Activated T-cell treated with anti-CD3 and anti-CD28 coated beads, Interleukin-2, amount 50 U/mL, for 24 hours (primary cell): ENCODE results near the gene TIMM9.
A peak's percentile ranks its signal among the peaks of the same experiment; 100 is the strongest.

Experiments used
- DNase-seq: peaks from one replicate; pipeline ENCODE4 v3.0.0-alpha.2; 2020
- H3K27ac Mint-ChIP-seq: 2 replicates; pipeline ENCODE4 v1.8.0; 2020; ENCODE audit warnings: mild to moderate bottlenecking, mixed read lengths
- H3K27me3 Mint-ChIP-seq: 2 replicates; pipeline ENCODE4 v1.8.0; 2020; ENCODE audit warnings: mixed read lengths
- H3K36me3 Mint-ChIP-seq: 2 replicates; pipeline ENCODE4 v1.8.0; 2020; ENCODE audit warnings: low read depth, mixed read lengths
- H3K4me1 Mint-ChIP-seq: 2 replicates; pipeline ENCODE4 v1.8.0; 2020; ENCODE audit warnings: low read depth, mixed read lengths
- H3K4me3 Mint-ChIP-seq: 2 replicates; pipeline ENCODE4 v1.8.0; 2020; ENCODE audit warnings: mild to moderate bottlenecking, moderate library complexity, mixed read lengths
- H3K9me3 Mint-ChIP-seq: 2 replicates; pipeline ENCODE4 v1.8.0; 2020; ENCODE audit warnings: mixed read lengths

TIMM9 gene, protein sequence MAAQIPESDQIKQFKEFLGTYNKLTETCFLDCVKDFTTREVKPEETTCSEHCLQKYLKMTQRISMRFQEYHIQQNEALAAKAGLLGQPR

DNA sequence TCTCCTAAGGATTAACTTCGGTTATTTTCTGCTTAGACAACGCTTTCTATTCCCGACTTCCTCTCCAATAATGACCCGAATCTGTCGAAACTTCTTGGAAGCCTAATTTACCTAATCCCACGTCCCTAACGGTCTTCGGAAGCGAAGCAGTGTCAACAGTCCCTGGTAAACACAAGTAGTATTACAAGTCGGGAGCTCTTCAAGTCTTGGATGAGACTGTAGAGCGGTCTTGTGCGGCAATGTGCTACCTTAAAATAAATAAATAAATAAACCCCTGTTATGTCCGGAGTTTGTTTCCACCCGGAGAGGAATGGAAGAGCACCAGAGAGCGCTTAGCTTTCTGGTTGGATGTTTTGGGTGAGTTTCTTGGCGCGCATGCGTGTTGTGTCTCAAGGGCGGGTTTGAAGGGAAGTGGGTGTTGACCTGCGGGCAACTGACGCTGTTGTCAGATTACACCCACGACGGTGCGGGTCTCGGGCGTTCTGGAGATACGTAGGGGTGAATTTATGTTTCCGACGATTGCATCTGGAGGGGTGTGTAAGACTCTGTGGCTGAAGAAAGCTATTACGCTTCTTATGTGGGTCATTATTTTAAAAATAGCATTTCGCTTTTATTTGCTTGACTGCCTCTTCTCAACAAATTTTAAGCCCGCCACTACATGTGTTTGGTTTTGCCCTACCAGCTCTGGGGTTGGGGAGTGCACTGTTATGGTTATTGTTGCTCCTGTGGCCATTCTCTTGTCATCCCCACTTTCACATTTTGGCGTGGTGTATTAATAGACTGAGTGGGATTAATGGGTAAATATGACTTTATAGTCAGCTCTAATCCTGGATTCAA lies at the start of gene TIMM9, which contains the start of gene KIAA0586:
Gene TIMM9 (minus strand): TSS at position 251 of the 837 bp plus-strand sequence. CDS start 15,586 bp downstream, outside the sequence.
Gene KIAA0586 (plus strand): TSS at position 439 of the 837 bp plus-strand sequence. CDS start 546 bp downstream, outside the sequence.
- Mint-ChIP-seq H3K4me1 (peaks cover 56% of the 10 kb centered on the region), H3K27me3 (no peaks in the 10 kb centered on the region), H3K27ac (peak within 1 kb of the TSS; percentile 99), H3K36me3 (peaks cover 62% of the 10 kb centered on the region), H3K9me3 (no peaks in the 10 kb centered on the region), H3K4me3 (peak within 1 kb of the TSS; percentile 94)
- peak; percentile 93 for DNase-seq

DNA sequence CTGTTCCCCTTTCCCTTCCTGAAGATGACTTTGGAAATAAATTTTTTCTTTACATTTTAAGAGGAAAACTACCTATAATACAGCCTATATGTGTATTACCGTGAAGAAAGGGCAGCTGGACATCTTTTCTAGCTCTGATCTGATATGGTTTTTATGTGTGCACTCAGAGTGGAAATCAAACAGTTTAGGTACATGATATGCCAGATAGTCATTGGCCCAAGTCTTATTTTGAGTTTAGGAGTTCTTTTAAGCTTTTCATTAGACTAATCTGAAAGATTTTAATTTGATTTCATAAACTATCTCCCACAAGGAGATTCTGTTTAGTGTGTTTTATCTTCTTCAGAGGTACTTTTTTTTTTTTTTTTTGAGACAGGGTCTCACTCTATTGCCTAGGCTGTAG lies 49.0 kb upstream of the TIMM9 start:
- no peak overlapping the region for H3K27ac Mint-ChIP-seq
- peaks cover 72% of the 10 kb centered on the region for H3K36me3 Mint-ChIP-seq
- no peaks in the 10 kb centered on the region for H3K4me1 Mint-ChIP-seq
- H3K27me3 Mint-ChIP-seq = no peaks in the 10 kb centered on the region
- no peak overlapping the region for H3K4me3 Mint-ChIP-seq
- no peaks in the 10 kb centered on the region for H3K9me3 Mint-ChIP-seq
- no peak for DNase-seq

DNA sequence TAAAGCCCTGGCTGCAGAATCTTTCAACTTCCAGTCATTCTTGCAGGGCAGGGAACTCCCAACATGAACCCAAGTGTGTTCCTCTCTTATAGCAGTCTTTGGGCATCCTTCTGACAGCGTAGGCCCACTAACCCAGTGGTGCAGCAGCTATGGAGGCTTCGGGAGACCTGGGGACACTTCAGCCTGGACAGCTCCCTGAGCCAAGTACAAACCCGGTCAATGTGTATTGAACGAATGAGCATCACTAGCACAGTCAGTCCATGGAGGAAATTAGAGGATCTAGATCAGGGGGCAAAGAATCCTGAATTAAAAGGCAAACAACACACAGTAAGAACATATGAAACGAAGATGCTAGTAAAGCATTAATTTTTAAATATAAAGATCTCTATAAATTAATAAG lies 42.0 kb upstream of the TIMM9 start:
- H3K27me3 Mint-ChIP-seq = no peaks in the 10 kb centered on the region
- DNase-seq = no peak
- H3K27ac Mint-ChIP-seq = no peak overlapping the region
- H3K4me1 Mint-ChIP-seq = no peaks in the 10 kb centered on the region
- H3K4me3 Mint-ChIP-seq = no peak overlapping the region
- H3K36me3 Mint-ChIP-seq = peaks cover 66% of the 10 kb centered on the region
- no peaks in the 10 kb centered on the region for H3K9me3 Mint-ChIP-seq

DNA sequence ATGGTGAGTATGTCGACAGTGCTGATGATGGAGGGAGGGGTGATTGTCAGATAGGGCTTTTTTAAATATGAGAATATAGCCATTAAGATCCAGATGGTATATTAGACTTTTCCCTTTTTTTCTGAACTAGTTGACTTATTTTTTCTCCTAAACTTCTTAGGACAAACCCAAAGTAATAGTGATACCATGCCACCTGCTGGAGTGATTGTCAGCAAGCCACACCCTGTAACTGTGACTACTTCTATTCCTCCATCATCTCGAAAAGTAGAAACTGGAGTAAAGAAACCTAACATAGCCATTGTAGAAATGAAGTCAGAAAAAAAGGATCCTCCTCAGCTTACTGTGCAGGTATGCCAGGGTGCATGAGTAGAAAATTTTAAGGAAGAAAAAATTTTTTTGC lies 40.2 kb upstream of the TIMM9 start:
- Mint-ChIP-seq H3K4me3 (no peak overlapping the region), H3K36me3 (peaks cover 72% of the 10 kb centered on the region), H3K27ac (no peak overlapping the region), H3K27me3 (no peaks in the 10 kb centered on the region), H3K4me1 (peaks cover 1% of the 10 kb centered on the region), H3K9me3 (no peaks in the 10 kb centered on the region)
- no peak for DNase-seq

DNA sequence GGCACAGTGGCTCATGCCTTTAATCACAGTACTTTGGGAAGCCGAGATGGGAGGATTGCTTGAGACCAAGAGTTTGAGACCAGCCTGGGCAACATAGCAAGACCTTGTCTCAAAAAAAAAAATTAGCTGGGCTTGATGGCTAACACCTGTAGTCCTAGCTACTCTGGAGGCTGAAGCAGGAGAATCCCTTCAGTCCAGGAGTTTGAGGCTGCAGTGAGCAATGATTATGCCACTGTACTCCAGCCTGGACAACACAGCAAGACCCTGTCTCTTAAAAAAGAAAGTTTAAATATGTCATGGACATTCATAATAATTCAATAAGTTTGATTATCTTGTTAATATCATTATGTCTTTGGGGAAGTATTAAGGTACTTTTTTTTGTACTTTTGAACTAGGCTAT lies 39.1 kb upstream of the TIMM9 start:
- Mint-ChIP-seq H3K36me3 (peaks cover 72% of the 10 kb centered on the region), H3K27ac (no peak overlapping the region), H3K4me3 (no peak overlapping the region), H3K9me3 (no peaks in the 10 kb centered on the region), H3K27me3 (no peaks in the 10 kb centered on the region), H3K4me1 (peaks cover 2% of the 10 kb centered on the region)
- DNase-seq = no peak

DNA sequence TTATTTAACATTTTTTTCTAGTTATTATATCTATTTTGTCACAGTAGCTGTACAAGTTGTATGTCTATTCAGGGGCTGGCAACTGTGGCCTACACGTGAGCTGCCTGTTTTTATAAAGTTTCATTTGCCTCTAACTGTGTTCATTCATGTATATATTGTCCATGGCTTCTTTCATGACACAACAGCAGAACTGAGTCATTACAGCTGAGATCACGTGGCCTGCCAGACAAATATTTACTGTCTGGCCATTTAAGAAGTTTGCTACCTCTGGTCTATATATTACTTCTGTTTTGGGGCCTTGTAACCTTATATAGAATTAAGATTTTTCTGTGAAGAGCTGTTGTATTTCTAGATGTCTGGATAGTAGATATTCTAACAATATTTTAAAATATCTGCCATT lies 38.1 kb upstream of the TIMM9 start:
- no peak overlapping the region for H3K27ac Mint-ChIP-seq
- peaks cover 2% of the 10 kb centered on the region for H3K4me1 Mint-ChIP-seq
- H3K9me3 Mint-ChIP-seq = no peaks in the 10 kb centered on the region
- no peaks in the 10 kb centered on the region for H3K27me3 Mint-ChIP-seq
- DNase-seq = no peak
- H3K36me3 Mint-ChIP-seq = peaks cover 71% of the 10 kb centered on the region
- H3K4me3 Mint-ChIP-seq = no peak overlapping the region

DNA sequence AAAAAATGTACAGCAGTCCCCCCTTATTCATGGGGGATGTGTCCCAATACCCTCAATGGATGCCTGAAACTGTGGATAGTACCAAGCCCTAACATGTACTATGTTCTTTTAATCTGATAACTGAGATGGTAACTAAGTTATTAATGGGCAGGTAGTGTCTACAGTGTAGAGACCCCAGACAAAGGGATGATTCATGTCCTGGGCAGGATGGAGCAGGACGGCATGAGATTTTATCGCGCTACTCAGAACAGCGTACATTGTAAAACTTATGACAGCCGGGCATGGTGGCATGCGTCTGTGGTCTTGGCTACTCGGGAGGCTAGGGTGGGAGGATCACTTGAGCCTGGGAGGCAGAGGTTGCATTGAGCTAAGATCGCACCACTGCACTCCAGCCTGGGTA lies 37.3 kb upstream of the TIMM9 start:
- Mint-ChIP-seq H3K27me3 (no peaks in the 10 kb centered on the region), H3K9me3 (no peaks in the 10 kb centered on the region), H3K27ac (no peak overlapping the region), H3K4me1 (peaks cover 4% of the 10 kb centered on the region), H3K4me3 (no peak overlapping the region), H3K36me3 (peaks cover 77% of the 10 kb centered on the region)
- DNase-seq = no peak

DNA sequence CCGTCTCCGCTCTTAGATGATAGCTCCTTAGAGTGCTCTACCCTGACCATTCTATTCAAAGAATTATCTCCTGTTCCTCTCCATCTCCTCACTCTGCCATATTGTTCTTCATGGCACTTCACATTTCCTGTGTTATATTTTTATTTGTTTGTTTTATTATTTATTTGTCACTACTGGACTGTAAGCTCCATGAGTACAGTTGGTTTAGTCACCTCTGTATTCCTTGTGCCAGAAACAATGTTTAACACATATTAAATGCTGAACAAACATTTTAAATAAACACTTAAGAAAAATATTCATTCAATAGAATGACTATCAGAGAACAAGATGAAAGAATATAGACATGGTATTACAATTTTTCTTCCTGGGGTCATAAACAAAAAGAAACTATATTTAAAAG lies 35.8 kb upstream of the TIMM9 start:
- H3K36me3 Mint-ChIP-seq = peaks cover 72% of the 10 kb centered on the region
- no peaks in the 10 kb centered on the region for H3K9me3 Mint-ChIP-seq
- no peaks in the 10 kb centered on the region for H3K27me3 Mint-ChIP-seq
- no peak overlapping the region for H3K4me3 Mint-ChIP-seq
- DNase-seq = no peak
- H3K4me1 Mint-ChIP-seq = peaks cover 4% of the 10 kb centered on the region
- H3K27ac Mint-ChIP-seq = no peak overlapping the region

DNA sequence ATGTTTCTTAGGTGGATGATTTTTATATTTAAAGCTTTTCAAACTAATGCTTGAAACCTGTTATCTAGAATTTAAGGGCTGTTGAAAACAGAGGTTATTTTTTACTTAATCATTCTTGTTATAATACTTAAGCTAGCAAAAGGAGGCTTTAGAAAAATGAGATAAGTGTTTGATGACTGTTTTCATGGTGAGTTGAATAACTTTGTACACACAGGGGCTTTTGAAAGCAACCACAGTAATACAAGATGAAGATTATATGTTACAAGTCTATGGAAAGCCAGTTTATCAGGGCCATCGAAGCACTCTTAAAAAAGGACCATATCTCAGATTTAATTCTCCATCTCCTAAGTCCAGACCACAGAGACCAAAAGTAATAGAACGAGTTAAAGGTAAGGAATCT lies 33.4 kb upstream of the TIMM9 start:
- Mint-ChIP-seq H3K36me3 (peaks cover 73% of the 10 kb centered on the region), H3K27me3 (no peaks in the 10 kb centered on the region), H3K9me3 (no peaks in the 10 kb centered on the region), H3K4me3 (no peak overlapping the region), H3K27ac (no peak overlapping the region), H3K4me1 (peaks cover 4% of the 10 kb centered on the region)
- DNase-seq = no peak

DNA sequence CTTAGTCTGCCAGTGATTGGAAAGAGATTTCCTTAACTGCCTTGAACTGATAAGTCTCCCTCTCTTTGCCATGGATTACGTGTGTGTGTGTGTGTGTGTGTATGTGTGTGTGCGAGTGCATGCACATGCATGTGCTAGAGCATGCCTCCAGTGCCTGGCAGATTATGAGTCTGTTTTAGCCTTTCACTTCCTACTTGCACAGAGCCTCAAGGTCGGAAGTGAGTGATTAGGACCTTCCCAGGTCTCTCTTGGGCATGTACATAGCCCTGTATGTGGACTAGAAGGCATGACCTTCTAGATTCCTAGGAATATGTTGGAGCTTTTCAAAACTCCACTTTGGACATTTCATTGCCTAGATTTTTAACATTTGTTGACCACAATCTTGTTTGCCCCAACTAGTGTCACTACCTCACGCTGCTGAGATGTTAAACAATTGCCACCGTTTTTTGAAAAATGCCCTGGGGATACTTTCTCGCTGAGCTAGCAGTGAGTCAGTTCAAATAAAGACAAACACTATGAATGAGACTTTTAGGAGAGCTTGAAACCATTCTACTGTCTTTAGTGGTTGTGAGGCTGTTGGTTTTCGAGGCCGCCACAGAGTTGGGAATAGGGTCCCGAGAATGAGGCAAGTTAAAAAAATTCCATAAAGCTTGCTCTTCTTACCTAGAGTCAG lies 28.4 kb upstream of the TIMM9 start:
- Mint-ChIP-seq H3K36me3 (peaks cover 79% of the 10 kb centered on the region), H3K4me3 (no peak overlapping the region), H3K27me3 (no peaks in the 10 kb centered on the region), H3K9me3 (no peaks in the 10 kb centered on the region), H3K4me1 (peaks cover 3% of the 10 kb centered on the region), H3K27ac (no peak overlapping the region)
- DNase-seq = no peak

DNA sequence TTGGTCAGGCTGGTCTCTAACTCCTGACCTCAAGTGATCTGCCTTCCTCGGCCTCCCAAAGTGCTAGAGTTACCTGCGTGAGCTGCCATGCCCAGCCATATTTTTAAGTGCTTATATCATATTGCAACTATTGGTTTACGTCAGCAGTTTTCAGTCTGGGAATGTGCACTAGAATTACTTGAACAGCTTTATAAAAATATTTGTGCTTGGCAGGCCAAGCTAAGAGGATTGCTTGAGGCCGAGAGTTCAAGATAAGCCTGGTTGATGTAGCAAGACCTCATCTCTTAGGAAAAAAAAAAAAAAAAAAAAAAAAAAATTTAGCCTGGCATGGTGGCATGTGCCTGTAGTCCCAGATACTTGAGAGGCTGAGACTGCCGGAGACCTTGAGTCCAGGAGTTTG lies 17.3 kb upstream of the TIMM9 start:
- no peaks in the 10 kb centered on the region for H3K4me1 Mint-ChIP-seq
- no peak for DNase-seq
- H3K36me3 Mint-ChIP-seq = peaks cover 53% of the 10 kb centered on the region
- no peaks in the 10 kb centered on the region for H3K27me3 Mint-ChIP-seq
- no peak overlapping the region for H3K4me3 Mint-ChIP-seq
- H3K27ac Mint-ChIP-seq = no peak overlapping the region
- H3K9me3 Mint-ChIP-seq = no peaks in the 10 kb centered on the region

DNA sequence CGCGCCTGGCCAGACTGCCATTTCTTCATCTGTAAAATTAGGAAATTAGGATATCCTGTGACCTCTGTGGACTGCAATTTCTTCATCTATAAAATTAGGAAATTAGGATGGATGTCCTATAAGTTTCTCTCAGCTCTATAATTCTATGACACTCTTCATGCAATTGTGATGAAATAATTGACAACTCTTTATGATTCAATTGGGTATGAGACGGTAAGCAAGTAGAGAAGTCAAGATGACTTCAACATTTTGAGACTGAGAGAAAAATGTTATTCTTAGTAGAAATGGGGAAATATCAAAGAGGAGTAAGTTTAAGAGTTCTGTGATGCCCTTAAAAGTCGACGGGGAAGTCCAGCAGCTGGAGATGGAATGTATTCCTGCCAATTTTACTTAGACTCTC lies 12.1 kb upstream of the TIMM9 start:
- no peaks in the 10 kb centered on the region for H3K9me3 Mint-ChIP-seq
- peaks cover 2% of the 10 kb centered on the region for H3K4me1 Mint-ChIP-seq
- H3K27ac Mint-ChIP-seq = no peak overlapping the region
- H3K36me3 Mint-ChIP-seq = peaks cover 66% of the 10 kb centered on the region
- H3K27me3 Mint-ChIP-seq = no peaks in the 10 kb centered on the region
- no peak for DNase-seq
- no peak overlapping the region for H3K4me3 Mint-ChIP-seq

DNA sequence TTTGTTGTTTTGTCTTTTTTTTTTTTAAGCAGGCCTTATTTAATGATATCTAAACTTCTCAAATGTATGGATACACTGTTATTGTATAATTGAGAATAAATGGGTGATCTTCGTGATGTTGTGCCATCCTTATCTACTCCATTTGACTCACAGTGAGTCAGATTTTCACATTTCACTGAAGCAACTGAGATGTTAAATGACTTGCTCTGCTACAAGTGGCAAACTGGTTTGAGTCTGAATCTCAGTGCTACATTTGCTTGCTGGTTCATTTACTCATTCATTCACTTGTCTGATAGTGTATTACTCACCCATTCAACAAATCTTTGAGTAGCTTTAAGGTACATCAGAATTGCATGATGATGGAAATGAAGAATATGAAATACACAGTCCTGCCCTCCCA lies 2.8 kb upstream of the TIMM9 start:
- peak overlapping the region; percentile 94 for H3K4me3 Mint-ChIP-seq
- H3K36me3 Mint-ChIP-seq = peaks cover 60% of the 10 kb centered on the region
- no peak for DNase-seq
- no peaks in the 10 kb centered on the region for H3K27me3 Mint-ChIP-seq
- peak overlapping the region; percentile 90 for H3K27ac Mint-ChIP-seq
- peaks cover 43% of the 10 kb centered on the region for H3K4me1 Mint-ChIP-seq
- no peaks in the 10 kb centered on the region for H3K9me3 Mint-ChIP-seq

DNA sequence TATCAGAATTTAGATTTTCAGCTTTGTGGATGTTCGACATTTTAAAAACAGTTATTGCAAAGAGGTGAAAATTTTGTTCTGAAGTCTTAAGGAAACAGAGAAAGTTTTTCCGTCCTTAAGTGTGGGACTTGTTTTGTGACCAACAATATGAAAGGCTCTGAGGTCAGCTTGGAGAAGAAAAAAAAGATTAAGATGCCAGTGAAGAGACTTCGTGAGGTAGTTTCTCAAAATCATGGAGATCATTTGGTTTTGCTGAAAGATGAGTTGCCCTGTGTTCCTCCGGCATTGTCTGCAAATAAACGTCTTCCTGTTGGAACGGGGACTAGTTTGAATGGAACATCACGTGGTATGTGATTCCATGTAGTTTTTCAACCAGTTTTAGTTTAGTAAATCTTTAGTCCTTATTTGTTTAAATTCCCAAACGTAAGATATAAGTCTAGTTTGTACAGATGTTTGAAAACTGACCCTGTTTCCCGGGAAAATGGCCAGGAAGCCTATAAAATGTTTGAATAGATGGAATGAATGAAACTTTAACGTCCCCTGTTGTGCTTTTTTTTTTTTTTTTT lies 870 bp upstream of the TIMM9 start:
- Mint-ChIP-seq H3K9me3 (no peaks in the 10 kb centered on the region), H3K36me3 (peaks cover 62% of the 10 kb centered on the region), H3K27me3 (no peaks in the 10 kb centered on the region), H3K27ac (peak overlapping the region; percentile 99), H3K4me1 (peaks cover 56% of the 10 kb centered on the region), H3K4me3 (peak overlapping the region; percentile 94)
- no peak for DNase-seq
